A549 (cell line): ENCODE data around the gene RPP25L. TPM values are rescaled to one million over a fixed set of nuclear protein-coding genes. Genes with fewer than 3 reads are reported as not detected.

Experiments used
- ATAC-seq, 2 experiments: fragments of 200-7000 bp in 1 of 2; fragments of >200 bp in 1 of 2; cut with Nextera tagmentation in 1 of 2; cut with Tn5 transposase in 1 of 2; 3 replicates each; pipeline versions ENCODE4 v1.8.0 to v1.9.1; 2018 to 2020; ENCODE audit warnings: mild to moderate bottlenecking in 1 of 2, moderate library complexity in 1 of 2
- CTCF ChIA-PET: fragments of 300-600 bp; sonication (Branson Sonifier 250); formaldehyde crosslinking; extraction: SDS; loops from one replicate; lab custom pipeline; 2021; ENCODE audit warnings: antibody characterized with exemption, inconsistent platforms; lab: Yijun Ruan, JAX
- POLR2A ChIA-PET: fragments of 350-600 bp; formaldehyde crosslinking; extraction: SDS; loops from one replicate; lab custom pipeline; 2021; ENCODE audit warnings: antibody characterized with exemption, inconsistent platforms; lab: Yijun Ruan, JAX
- DNase-seq, 2 experiments: peaks; one replicate each; pipeline versions ENCODE4 v3.0.0 to v3.0.0-alpha.2; 2011 to 2016; ENCODE audit warnings: low read depth in 1 of 2, low spot score in 1 of 2
- FAIRE-seq: peaks from 2 replicates; lab custom pipeline; 2011; peaks lifted over from hg19 to GRCh38; lab: Jason Lieb, UNC
- H3K27ac ChIP-seq, 2 experiments: fragments of >200 bp; sonication (Bioruptor Twin); formaldehyde crosslinking; 3 replicates each; pipeline ENCODE4 v1.5.1; 2016 to 2017
- H3K4me1 ChIP-seq: fragments of >200 bp; sonication (Bioruptor Twin); formaldehyde crosslinking; 3 replicates; pipeline ENCODE4 v1.6.1; 2016
- H3K4me2 ChIP-seq: fragments of >200 bp; sonication (Bioruptor Twin); formaldehyde crosslinking; 3 replicates; pipeline ENCODE4 v1.6.1; 2016
- H3K4me3 ChIP-seq: fragments of >200 bp; sonication (Bioruptor Twin); formaldehyde crosslinking; 3 replicates; pipeline ENCODE4 v1.5.1; 2016
- H3K9me3 ChIP-seq: fragments of >200 bp; sonication (Bioruptor Twin); formaldehyde crosslinking; 3 replicates; pipeline ENCODE4 v1.6.1; 2016
- BHLHE40 ChIP-seq: IDR thresholded peaks from 2 replicates; pipeline ENCODE4 v1.6.1; 2012; ENCODE audit warnings: low read depth, low read length, inconsistent platforms
- CBX2 ChIP-seq: fragments of 200-600 bp; sonication (generic); IDR thresholded peaks from 2 replicates; pipeline ENCODE4 v1.6.1; 2016; ENCODE audit warnings: low read depth, mild to moderate bottlenecking, borderline replicate concordance
- CBX8 ChIP-seq: fragments of 200-600 bp; sonication (generic); IDR thresholded peaks from 2 replicates; pipeline ENCODE4 v1.6.1; 2016
- CHD4 ChIP-seq: fragments of 200-600 bp; sonication (generic); IDR thresholded peaks from 2 replicates; pipeline ENCODE4 v1.6.1; 2016; ENCODE audit warnings: antibody characterized with exemption, mild to moderate bottlenecking, borderline replicate concordance
- ESRRA ChIP-seq: fragments of 150-350 bp; IDR thresholded peaks from 2 replicates; pipeline ENCODE4 v1.6.1; 2014; ENCODE audit warnings: mild to moderate bottlenecking, low read length, borderline replicate concordance
- FOSB ChIP-seq: fragments of 250-450 bp; sonication (Bioruptor Pico); IDR thresholded peaks from 2 replicates; pipeline ENCODE4 v1.5.0; 2020; ENCODE audit warnings: mild to moderate bottlenecking, moderate library complexity
- FOSL2 ChIP-seq, 2 experiments: fragments of 450-650 bp in 1 of 2; fragments of >200 bp in 1 of 2; sonication (Bioruptor Twin) in 1 of 2; formaldehyde crosslinking; IDR thresholded peaks; 2 replicates each; pipeline versions ENCODE4 v1.5.0 to v1.6.1; 2016 to 2020; ENCODE audit warnings: mild to moderate bottlenecking in 1 of 2, moderate library complexity in 1 of 2
- FOXS1 ChIP-seq: fragments of 250-450 bp; sonication (Bioruptor Pico); IDR thresholded peaks from 2 replicates; pipeline ENCODE4 v1.5.0; 2020; ENCODE audit warnings: mild to moderate bottlenecking, moderate library complexity
- GATA3 ChIP-seq: IDR thresholded peaks from 2 replicates; pipeline ENCODE4 v1.6.1; 2012; ENCODE audit warnings: borderline replicate concordance
- HOXB5 ChIP-seq: fragments of 250-450 bp; sonication (Bioruptor Pico); IDR thresholded peaks from 2 replicates; pipeline ENCODE4 v1.5.0; 2020; ENCODE audit warnings: mild to moderate bottlenecking, moderate library complexity
- KDM1A ChIP-seq: fragments of 200-600 bp; sonication (generic); IDR thresholded peaks from 2 replicates; pipeline ENCODE4 v1.6.1; 2016; ENCODE audit warnings: low read depth, mild to moderate bottlenecking
- NFE2L2 ChIP-seq: fragments of 150-350 bp; conservative IDR thresholded peaks from 2 replicates; pipeline ENCODE4 v1.6.1; 2014; ENCODE audit warnings: low read length
- NPAS2 ChIP-seq: fragments of 250-450 bp; sonication (Bioruptor Pico); IDR thresholded peaks from 2 replicates; pipeline ENCODE4 v1.8.0; 2022; ENCODE audit warnings: mild to moderate bottlenecking, moderate library complexity, borderline replicate concordance
- NR3C1 ChIP-seq: fragments of >200 bp; sonication (Bioruptor Twin); formaldehyde crosslinking; IDR thresholded peaks from 3 replicates; pipeline ENCODE4 v1.6.1; 2017
- PHF8 ChIP-seq: fragments of 200-600 bp; sonication (generic); IDR thresholded peaks from 2 replicates; pipeline ENCODE4 v1.6.1; 2016; ENCODE audit warnings: low read depth, mild to moderate bottlenecking, antibody characterized with exemption, moderate library complexity, borderline replicate concordance
- RAD21 ChIP-seq, 2 experiments: fragments of >200 bp in 1 of 2; sonication (Bioruptor Twin) in 1 of 2; formaldehyde crosslinking in 1 of 2; IDR thresholded peaks in 1 of 2; conservative IDR thresholded peaks in 1 of 2; 2 replicates in 1 of 2; 3 replicates in 1 of 2; pipeline ENCODE4 v1.6.1; 2012 to 2018; ENCODE audit warnings: inconsistent platforms in 1 of 2
- RFX5 ChIP-seq: fragments of 450-650 bp; IDR thresholded peaks from 2 replicates; pipeline ENCODE4 v1.7.1; 2014; ENCODE audit warnings: antibody characterized with exemption, mild to moderate bottlenecking, moderate library complexity
- RNF2 ChIP-seq: fragments of 200-600 bp; sonication (generic); IDR thresholded peaks from 2 replicates; pipeline ENCODE4 v1.6.1; 2016; ENCODE audit warnings: low read depth, mild to moderate bottlenecking, antibody characterized with exemption, moderate library complexity, borderline replicate concordance
- TFCP2L1 ChIP-seq: fragments of 250-450 bp; sonication (Bioruptor Pico); IDR thresholded peaks from 2 replicates; pipeline ENCODE4 v1.5.0; 2021; ENCODE audit warnings: mild to moderate bottlenecking
- ZNF302 ChIP-seq: fragments of 250-450 bp; sonication (Bioruptor Pico); IDR thresholded peaks from 2 replicates; pipeline ENCODE4 v1.9.0; 2021; ENCODE audit warnings: inconsistent platforms, mild to moderate bottlenecking, moderate library complexity
- WGBS: methylation state at CpG from one replicate; pipeline ENCODE4 v1.1.6; 2017; ENCODE audit errors: missing lambda C conversion rate; 5-methylcytosine and 5-hydroxymethylcytosine counted together
- polyA plus RNA-seq, 4 experiments: library from polyadenylated mRNA; depleted of rRNA in 3 of 4; stranded (reverse); fragments of >200 nt; fragmentation: RNase III in 1 of 4; extraction: RNeasy Plus Mini Kit Qiagen cat#74134 plus additional on column Dnase treatment in 1 of 4; gene quantifications; 2 replicates in 3 of 4; 3 replicates in 1 of 4; pipeline ENCODE4 v1.2.3, GENCODE V29; 2011 to 2017
- TF ChIP-seq, protein P1 (sequence below): fragments of 450-650 bp; IDR thresholded peaks from 2 replicates; pipeline ENCODE4 v1.6.1; 2014; ENCODE audit warnings: antibody characterized with exemption
- TF ChIP-seq, protein P2 (sequence below): fragments of 150-350 bp; IDR thresholded peaks from 2 replicates; pipeline ENCODE4 v1.6.1; 2014; ENCODE audit warnings: low read depth, mild to moderate bottlenecking, low read length
- TF ChIP-seq, protein P3 (sequence below): fragments of 250-450 bp; sonication (Bioruptor Pico); IDR thresholded peaks from 2 replicates; pipeline ENCODE4 v1.5.0; 2020; ENCODE audit warnings: low read depth, mild to moderate bottlenecking, moderate library complexity
- TF ChIP-seq, protein P4 (sequence below): IDR thresholded peaks from 2 replicates; pipeline ENCODE4 v1.6.1; 2012; ENCODE audit warnings: low read depth, borderline replicate concordance
- TF ChIP-seq, protein P5 (sequence below): fragments of >200 bp; sonication (Bioruptor Twin); formaldehyde crosslinking; IDR thresholded peaks from 3 replicates; pipeline ENCODE4 v1.5.1; 2016
- TF ChIP-seq, protein P6 (sequence below): fragments of >200 bp; sonication (Bioruptor Twin); formaldehyde crosslinking; IDR thresholded peaks from 3 replicates; pipeline ENCODE4 v1.6.1; 2016

Gene RPP25L
- polyA plus RNA-seq, 2 of the 4 experiments (the other 2 are of a cell fraction), result 40.8 to 41.7 TPM

DNA sequence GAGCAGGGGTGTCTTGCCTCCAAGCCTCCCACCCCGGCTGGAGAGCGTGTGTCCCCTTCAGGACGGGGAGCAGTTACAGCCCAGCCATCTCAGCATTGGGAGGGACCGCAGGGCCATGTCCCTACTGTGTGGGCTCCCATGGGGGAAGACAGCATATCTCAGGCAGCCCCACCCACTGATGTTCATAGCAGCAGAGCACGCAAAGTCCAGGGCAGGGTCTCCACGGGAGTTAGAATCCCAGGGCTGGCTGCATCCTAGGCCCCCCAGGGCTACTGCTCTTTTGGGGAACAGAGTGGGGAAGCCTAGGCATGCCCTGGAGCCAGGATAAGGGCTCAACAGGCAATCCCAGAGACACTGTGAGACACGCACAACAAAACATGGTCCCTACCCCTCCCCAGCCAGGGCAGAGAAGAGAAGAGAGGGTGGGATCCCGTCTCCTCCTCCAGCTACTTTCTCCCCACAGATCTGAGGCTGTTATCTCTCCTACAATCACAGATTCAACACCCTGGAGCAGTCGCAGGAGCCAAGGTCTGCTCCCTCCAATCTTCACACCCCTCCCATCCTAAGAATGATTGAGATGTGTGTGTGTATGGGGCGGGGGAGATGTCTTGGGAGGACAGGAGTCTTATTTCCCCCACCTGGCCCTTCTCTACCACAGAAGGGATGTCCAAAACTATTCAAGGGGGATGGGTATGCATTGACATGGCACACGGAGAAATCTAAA lies 25.8 kb downstream of the RPP25L start:
- Histone ChIP-seq H3K4me2 (no peak overlapping the region), H3K27ac (no peak overlapping the region), H3K9me3 (no peaks in the 10 kb centered on the region), H3K4me3 (no peak overlapping the region), H3K4me1 (peaks cover 7% of the 10 kb centered on the region; the same call in 2 of the 3 replicates)
- POLR2A ChIA-PET, result no interaction called here
- FAIRE-seq, result no peak
- WGBS, result 5% methylated on average over 7 of the region's 11 CpGs
- DNase-seq, result no peak
- CTCF ChIA-PET, result interaction anchor here (1.0 to 17.1 kb wide), 4 partner anchors 15 to 36 kb away, joined by 3 to 168 read pairs (median 9); no protein-coding TSS in a partner anchor
- no peak for TF ChIP-seq FOSB
- 0 out of 2 replicates have a peak, but pooled peaks have one; percentile 12 for TF ChIP-seq GATA3
- ATAC-seq, result no peak

DNA sequence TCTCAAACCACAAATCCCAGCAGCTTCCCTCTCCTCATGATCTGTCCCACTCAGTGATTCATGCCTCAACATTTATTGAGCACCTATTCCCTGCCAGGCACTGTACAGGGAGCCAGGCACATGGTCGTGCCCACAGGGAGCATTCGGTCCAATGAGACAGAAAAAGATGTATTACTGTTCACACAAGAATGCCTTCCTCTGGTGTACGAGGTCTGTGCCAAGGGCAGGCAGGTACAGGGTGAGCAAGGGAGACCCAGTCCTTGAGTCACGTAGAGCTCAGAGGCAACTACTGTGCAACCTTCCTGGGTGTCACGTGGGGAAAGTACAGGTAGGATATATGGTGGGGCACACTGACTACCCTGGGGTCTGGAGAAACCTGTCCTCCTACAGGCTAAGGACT lies 26.9 kb downstream of the RPP25L start:
- no peaks in the 10 kb centered on the region for H3K9me3 ChIP-seq
- TF ChIP-seq, protein P1, sequence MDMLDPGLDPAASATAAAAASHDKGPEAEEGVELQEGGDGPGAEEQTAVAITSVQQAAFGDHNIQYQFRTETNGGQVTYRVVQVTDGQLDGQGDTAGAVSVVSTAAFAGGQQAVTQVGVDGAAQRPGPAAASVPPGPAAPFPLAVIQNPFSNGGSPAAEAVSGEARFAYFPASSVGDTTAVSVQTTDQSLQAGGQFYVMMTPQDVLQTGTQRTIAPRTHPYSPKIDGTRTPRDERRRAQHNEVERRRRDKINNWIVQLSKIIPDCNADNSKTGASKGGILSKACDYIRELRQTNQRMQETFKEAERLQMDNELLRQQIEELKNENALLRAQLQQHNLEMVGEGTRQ, result no peak
- no peak for TF ChIP-seq RNF2
- TF ChIP-seq, protein P2, sequence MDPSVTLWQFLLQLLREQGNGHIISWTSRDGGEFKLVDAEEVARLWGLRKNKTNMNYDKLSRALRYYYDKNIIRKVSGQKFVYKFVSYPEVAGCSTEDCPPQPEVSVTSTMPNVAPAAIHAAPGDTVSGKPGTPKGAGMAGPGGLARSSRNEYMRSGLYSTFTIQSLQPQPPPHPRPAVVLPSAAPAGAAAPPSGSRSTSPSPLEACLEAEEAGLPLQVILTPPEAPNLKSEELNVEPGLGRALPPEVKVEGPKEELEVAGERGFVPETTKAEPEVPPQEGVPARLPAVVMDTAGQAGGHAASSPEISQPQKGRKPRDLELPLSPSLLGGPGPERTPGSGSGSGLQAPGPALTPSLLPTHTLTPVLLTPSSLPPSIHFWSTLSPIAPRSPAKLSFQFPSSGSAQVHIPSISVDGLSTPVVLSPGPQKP, result no peak
- TF ChIP-seq TFCP2L1 (CRISPR knock-in tag), result no peak
- TF ChIP-seq BHLHE40, result no peak
- TF ChIP-seq PHF8, result no peak
- no peak for TF ChIP-seq RAD21 (conservative IDR thresholded peaks at IDR 0.05 in 1 of 2, IDR thresholded peaks at IDR 0.05 in 1 of 2)
- TF ChIP-seq KDM1A, result no peak
- no peak for TF ChIP-seq HOXB5 (CRISPR knock-in tag)
- no peak for TF ChIP-seq NFE2L2
- TF ChIP-seq NR3C1, result no peak
- no peak for TF ChIP-seq CBX8
- no peak for TF ChIP-seq RFX5
- TF ChIP-seq, protein P3, sequence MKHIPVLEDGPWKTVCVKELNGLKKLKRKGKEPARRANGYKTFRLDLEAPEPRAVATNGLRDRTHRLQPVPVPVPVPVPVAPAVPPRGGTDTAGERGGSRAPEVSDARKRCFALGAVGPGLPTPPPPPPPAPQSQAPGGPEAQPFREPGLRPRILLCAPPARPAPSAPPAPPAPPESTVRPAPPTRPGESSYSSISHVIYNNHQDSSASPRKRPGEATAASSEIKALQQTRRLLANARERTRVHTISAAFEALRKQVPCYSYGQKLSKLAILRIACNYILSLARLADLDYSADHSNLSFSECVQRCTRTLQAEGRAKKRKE (CRISPR knock-in tag), result no peak
- TF ChIP-seq CHD4, result no peak
- no peak for TF ChIP-seq GATA3
- TF ChIP-seq NPAS2 (CRISPR knock-in tag), result no peak
- TF ChIP-seq ESRRA, result no peak
- TF ChIP-seq, protein P4, sequence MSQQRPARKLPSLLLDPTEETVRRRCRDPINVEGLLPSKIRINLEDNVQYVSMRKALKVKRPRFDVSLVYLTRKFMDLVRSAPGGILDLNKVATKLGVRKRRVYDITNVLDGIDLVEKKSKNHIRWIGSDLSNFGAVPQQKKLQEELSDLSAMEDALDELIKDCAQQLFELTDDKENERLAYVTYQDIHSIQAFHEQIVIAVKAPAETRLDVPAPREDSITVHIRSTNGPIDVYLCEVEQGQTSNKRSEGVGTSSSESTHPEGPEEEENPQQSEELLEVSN, result no peak
- no peak overlapping the region for H3K27ac ChIP-seq
- CTCF ChIA-PET, result interaction anchor here (0.6 to 17.1 kb wide), 8 partner anchors 9 to 252 kb away, joined by 3 to 168 read pairs (median 4); partner anchors contain the start of gene RPP25L
- ATAC-seq, result no peak; a peak in 1 of 6 replicates
- peaks cover 7% of the 10 kb centered on the region; the same call in 2 of the 3 replicates for H3K4me1 ChIP-seq
- no peak for DNase-seq
- no peak for FAIRE-seq
- 20% methylated on average over 4 of the region's 5 CpGs for WGBS
- H3K4me2 ChIP-seq, result no peak overlapping the region
- POLR2A ChIA-PET, result no interaction called here
- no peak overlapping the region for H3K4me3 ChIP-seq

DNA sequence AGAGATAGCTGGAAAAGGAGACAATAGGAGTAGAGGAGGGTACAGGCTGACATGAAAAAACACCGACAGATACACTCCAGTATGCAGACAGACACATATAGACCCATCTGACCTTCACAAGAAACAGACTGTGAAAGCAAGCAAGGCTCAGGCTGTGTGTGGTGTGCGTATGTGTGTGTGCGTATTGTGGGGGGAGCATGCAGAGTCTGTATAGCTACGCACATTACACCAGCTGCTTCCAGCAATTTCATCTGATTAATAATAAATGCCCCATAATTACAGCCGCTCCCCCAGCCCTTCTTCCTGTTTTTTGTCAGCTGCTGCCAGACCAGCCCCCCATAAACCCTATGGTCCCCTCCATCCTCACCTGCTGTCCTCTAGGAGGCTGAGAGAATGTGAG lies 29.1 kb downstream of the RPP25L start:
- DNase-seq, result no peak
- H3K4me1 ChIP-seq, result no peaks in the 10 kb centered on the region
- H3K4me3 ChIP-seq, result no peak overlapping the region
- no peak for ATAC-seq
- CTCF ChIA-PET, result interaction anchor here (0.6 to 17.1 kb wide), 12 partner anchors 9 to 456 kb away, joined by 3 to 168 read pairs (median 5); partner anchors contain the start of gene RPP25L
- WGBS, result 80% methylated on average over 5 of the region's 5 CpGs
- no peak for FAIRE-seq
- no peak overlapping the region for H3K4me2 ChIP-seq
- POLR2A ChIA-PET, result no interaction called here
- no peak overlapping the region for H3K27ac ChIP-seq
- H3K9me3 ChIP-seq, result no peaks in the 10 kb centered on the region
- TF ChIP-seq CBX2 (no peak), CHD4 (no peak), GATA3 (no peak), NFE2L2 (no peak), KDM1A (no peak), FOXS1 (CRISPR knock-in tag) (no peak), ESRRA (no peak), FOSL2 (IDR thresholded peaks at IDR 0.05) (no peak), FOSL2 (CRISPR knock-in tag; IDR thresholded peaks at IDR 0.05) (no peak), ZNF302 (CRISPR knock-in tag) (no peak)
- TF ChIP-seq, protein P5, sequence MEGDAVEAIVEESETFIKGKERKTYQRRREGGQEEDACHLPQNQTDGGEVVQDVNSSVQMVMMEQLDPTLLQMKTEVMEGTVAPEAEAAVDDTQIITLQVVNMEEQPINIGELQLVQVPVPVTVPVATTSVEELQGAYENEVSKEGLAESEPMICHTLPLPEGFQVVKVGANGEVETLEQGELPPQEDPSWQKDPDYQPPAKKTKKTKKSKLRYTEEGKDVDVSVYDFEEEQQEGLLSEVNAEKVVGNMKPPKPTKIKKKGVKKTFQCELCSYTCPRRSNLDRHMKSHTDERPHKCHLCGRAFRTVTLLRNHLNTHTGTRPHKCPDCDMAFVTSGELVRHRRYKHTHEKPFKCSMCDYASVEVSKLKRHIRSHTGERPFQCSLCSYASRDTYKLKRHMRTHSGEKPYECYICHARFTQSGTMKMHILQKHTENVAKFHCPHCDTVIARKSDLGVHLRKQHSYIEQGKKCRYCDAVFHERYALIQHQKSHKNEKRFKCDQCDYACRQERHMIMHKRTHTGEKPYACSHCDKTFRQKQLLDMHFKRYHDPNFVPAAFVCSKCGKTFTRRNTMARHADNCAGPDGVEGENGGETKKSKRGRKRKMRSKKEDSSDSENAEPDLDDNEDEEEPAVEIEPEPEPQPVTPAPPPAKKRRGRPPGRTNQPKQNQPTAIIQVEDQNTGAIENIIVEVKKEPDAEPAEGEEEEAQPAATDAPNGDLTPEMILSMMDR, result no peak
- TF ChIP-seq, protein P6, sequence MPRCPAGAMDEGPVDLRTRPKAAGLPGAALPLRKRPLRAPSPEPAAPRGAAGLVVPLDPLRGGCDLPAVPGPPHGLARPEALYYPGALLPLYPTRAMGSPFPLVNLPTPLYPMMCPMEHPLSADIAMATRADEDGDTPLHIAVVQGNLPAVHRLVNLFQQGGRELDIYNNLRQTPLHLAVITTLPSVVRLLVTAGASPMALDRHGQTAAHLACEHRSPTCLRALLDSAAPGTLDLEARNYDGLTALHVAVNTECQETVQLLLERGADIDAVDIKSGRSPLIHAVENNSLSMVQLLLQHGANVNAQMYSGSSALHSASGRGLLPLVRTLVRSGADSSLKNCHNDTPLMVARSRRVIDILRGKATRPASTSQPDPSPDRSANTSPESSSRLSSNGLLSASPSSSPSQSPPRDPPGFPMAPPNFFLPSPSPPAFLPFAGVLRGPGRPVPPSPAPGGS, result no peak
